GM12891 (cell line): Measurements from ENCODE around the gene SLC24A5.

Experiments
- DNase-seq: peaks from one replicate; pipeline ENCODE4 v3.0.0; 2011; ENCODE audit warnings: low spot score; ENCODE audit not compliant: insufficient read length
- FAIRE-seq: peaks from 2 replicates; lab custom pipeline; 2011; peaks lifted over from hg19 to GRCh38; lab: Jason Lieb, UNC
- PAX5 ChIP-seq: IDR thresholded peaks from 2 replicates; pipeline ENCODE4 v1.6.1; 2011; ENCODE audit warnings: low read length, moderate library complexity, mild to moderate bottlenecking; ENCODE audit not compliant: insufficient read depth, severe bottlenecking
- POLR2A ChIP-seq: IDR thresholded peaks from 2 replicates; pipeline ENCODE4 v1.6.1; 2011; ENCODE audit warnings: low read depth, low read length, control low read depth
- POLR2AphosphoS5 ChIP-seq: IDR thresholded peaks from 2 replicates; pipeline ENCODE4 v1.6.1; 2011; ENCODE audit warnings: low read depth, low read length, control low read depth
- POU2F2 ChIP-seq: IDR thresholded peaks from 2 replicates; pipeline ENCODE4 v1.6.1; 2011; ENCODE audit warnings: low read depth, mild to moderate bottlenecking, control low read depth, low read length, moderate library complexity
- SPI1 ChIP-seq: IDR thresholded peaks from 2 replicates; pipeline ENCODE4 v1.6.1; 2011; ENCODE audit warnings: low read depth, low read length, control low read depth
- TAF1 ChIP-seq: IDR thresholded peaks from 2 replicates; pipeline ENCODE4 v1.6.1; 2011; ENCODE audit warnings: low read depth, low read length, control low read depth

Gene SLC24A5

GRCh38 chr15:48089702-48090101 is 31.1 kb upstream of the SLC24A5 start:
- FAIRE-seq (no peak), DNase-seq (no peak)
- TF ChIP-seq POLR2AphosphoS5 (no peak), SPI1 (no peak)

DNA sequence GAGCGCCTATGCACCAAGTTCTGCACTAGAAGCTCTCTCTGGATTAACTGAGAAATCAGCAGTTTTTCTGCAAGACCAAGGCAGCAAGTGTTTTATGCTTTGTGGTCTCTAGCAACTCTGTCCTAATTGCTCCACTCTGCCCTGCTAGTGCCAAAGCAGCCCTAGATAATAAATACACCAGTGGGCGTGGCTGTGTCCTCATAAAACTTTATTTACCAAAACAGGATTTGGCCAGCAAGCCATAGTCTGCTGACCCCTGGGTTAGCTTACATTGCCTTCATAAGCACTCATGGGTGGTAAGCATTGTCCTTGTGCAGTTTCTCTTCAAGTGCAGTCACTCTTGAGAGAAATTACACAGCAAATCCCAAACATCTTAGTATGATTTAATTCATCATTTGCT is 30.7 kb upstream of the SLC24A5 start:
- no peak for TF ChIP-seq POU2F2
- no peak for TF ChIP-seq TAF1
- TF ChIP-seq PAX5, result no peak
- TF ChIP-seq POLR2A, result no peak
- TF ChIP-seq SPI1, result no peak
- no peak for TF ChIP-seq POLR2AphosphoS5
- DNase-seq (no peak), FAIRE-seq (no peak)

DNA sequence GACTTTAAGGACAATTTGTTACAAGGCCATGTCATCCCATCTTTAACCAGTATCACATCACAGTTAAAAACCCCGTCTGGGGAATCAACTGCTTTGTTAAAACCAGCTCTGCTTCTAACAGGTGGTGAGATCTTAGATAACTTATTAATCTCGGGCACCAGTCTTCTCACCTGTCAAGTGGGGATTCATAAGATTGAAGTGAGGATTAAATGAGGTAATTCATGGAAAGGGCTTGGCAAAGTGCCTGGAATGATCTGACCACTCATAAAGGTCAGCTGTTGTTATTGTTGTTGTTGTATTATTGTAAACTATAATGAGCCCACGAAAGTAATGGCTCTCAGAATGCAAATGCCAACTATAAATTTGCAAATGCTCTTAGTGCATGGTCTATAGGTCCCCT is 30.1 kb upstream of the SLC24A5 start:
- DNase-seq (no peak), FAIRE-seq (no peak)
- TF ChIP-seq PAX5 (no peak), POLR2AphosphoS5 (no peak), POU2F2 (no peak)

DNA sequence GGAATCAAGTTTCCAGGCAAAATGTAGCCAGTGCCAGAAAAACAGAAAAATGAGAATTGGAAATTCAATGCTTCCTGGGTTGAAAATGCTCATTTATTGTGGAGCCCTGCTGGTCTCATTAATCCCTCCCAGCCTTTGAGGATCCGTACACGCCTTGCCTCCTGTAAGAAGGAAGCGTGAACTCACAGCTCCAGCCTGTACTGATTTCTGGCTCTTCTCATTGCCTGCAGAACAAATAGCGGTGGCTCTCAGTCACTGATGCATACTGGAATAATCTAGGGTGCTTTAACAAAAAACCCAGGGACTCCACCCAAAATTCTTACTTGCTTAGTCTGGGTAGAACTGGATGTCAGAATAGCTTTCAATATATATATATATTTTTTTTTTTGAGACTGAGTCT is 29.3 kb upstream of the SLC24A5 start:
- TF ChIP-seq PAX5, result no peak
- TF ChIP-seq SPI1, result no peak
- TF ChIP-seq POLR2A, result no peak
- TF ChIP-seq POU2F2, result no peak
- FAIRE-seq (no peak), DNase-seq (no peak)

DNA sequence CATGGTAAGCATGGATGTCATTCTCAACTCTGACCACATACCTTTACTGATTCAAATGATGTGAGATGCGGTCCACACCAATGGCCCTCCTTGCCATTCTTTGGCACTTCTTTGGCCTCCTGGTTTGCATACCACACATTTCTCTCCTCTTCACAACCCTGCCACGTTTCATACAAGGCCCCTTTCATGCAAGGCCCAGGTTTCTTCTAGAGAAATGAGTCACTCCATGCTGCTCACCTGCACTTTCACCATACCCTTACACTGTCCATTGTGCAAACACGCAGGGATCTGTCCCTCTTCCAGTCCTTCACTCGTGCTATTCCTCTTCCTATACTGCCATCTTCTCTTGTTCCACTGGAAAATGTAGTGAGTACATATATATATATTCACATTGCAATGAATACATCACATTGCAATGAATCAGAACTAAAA is 24.4 kb upstream of the SLC24A5 start:
- DNase-seq, result no peak
- no peak for FAIRE-seq
- no peak for TF ChIP-seq POU2F2
- TF ChIP-seq TAF1, result no peak
- TF ChIP-seq SPI1, result no peak
- TF ChIP-seq POLR2AphosphoS5, result no peak
- TF ChIP-seq PAX5, result no peak
- TF ChIP-seq POLR2A, result no peak

DNA sequence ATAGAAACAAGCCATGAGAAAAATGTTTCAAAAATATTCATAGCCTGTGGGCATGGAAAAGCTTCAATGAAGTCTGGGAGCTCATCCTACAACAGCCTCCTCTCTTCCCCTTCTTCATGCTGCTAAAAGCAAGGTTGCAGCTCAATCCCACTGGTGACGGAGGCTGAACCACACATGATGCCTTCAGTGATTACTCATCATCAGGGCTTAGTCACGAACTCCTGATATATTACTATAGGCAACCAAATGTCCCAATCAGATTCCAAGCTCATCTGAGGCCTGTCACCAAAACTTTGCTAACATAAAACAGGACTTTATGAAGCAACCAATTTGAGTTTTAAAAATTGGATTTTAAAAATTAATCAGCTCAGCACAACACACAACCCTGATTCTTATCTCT is 24.0 kb upstream of the SLC24A5 start:
- no peak for FAIRE-seq
- TF ChIP-seq SPI1 (no peak), POU2F2 (no peak), POLR2A (no peak), PAX5 (no peak), POLR2AphosphoS5 (no peak), TAF1 (no peak)
- DNase-seq, result no peak

- DNase-seq (no peak), FAIRE-seq (no peak)
- TF ChIP-seq SPI1 (no peak), PAX5 (no peak), TAF1 (no peak), POLR2AphosphoS5 (no peak), POLR2A (no peak), POU2F2 (no peak)
Measured at GRCh38 chr15:48097264-48097663, 23.5 kb upstream of the SLC24A5 start.

- DNase-seq (no peak), FAIRE-seq (no peak)
- TF ChIP-seq POU2F2 (no peak), TAF1 (no peak), POLR2A (no peak), POLR2AphosphoS5 (no peak), PAX5 (no peak), SPI1 (no peak)
Measured at GRCh38 chr15:48101376-48101961, 19.3 kb upstream of the SLC24A5 start.

GRCh38 chr15:48102167-48102566 is 18.6 kb upstream of the SLC24A5 start:
- FAIRE-seq (no peak), DNase-seq (no peak)
- TF ChIP-seq POLR2A, result no peak
- no peak for TF ChIP-seq POLR2AphosphoS5
- TF ChIP-seq TAF1, result no peak
- TF ChIP-seq SPI1, result no peak
- no peak for TF ChIP-seq POU2F2
- TF ChIP-seq PAX5, result no peak

- DNase-seq (no peak), FAIRE-seq (no peak)
- TF ChIP-seq SPI1 (no peak), POLR2AphosphoS5 (no peak), TAF1 (no peak), POLR2A (no peak), POU2F2 (no peak), PAX5 (no peak)
Measured at GRCh38 chr15:48103647-48104046, 17.1 kb upstream of the SLC24A5 start.

DNA sequence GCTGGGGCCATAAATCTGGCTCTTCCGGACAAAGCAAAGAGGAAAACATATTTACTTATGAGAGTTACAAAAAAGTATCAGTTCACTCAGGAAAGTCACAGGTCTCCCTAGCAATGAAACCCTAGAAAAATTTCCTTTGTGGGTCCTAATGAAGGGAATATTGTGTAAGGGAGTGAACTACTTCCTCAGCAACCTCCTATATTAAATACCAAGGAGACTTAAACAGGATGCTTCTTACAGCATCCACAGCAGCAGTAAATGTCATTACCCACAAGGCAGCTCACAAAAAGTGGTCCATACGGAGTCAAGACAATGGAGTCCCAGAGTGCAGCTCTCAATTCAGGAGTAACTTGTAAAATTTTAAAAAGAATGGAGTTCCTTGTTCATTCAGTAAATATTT is 14.9 kb upstream of the SLC24A5 start:
- DNase-seq (no peak), FAIRE-seq (no peak)
- TF ChIP-seq TAF1 (no peak), POU2F2 (no peak), POLR2A (no peak), SPI1 (no peak)
